AG04450 (cell line): ENCODE measurements around the gene ARID4B. TPM values are rescaled to one million over a fixed set of nuclear protein-coding genes. Genes with fewer than 3 reads are reported as not detected.
A peak's percentile ranks its signal among the peaks of the same experiment; 100 is the strongest.

Experiments used
- CTCF ChIA-PET: fragments of 300-600, 350-600 bp; formaldehyde crosslinking; extraction: SDS; loops from one replicate; lab custom pipeline; 2022; ENCODE audit warnings: antibody characterized with exemption, inconsistent platforms; lab: Charles Lee
- POLR2A ChIA-PET: fragments of 350-600 bp; formaldehyde crosslinking; extraction: SDS; loops from one replicate; lab custom pipeline; 2021; ENCODE audit warnings: antibody characterized with exemption, inconsistent platforms; lab: Yijun Ruan, JAX
- DNase-seq: peaks from one replicate; pipeline ENCODE4 v3.0.0-alpha.2; 2011; ENCODE audit warnings: low read depth, low spot score
- H3K27ac ChIP-seq: one replicate; pipeline ENCODE4 v1.5.1; 2012; ENCODE audit warnings: low read depth, low read length, control low read depth
- H3K27me3 ChIP-seq: one replicate; pipeline ENCODE4 v1.6.0; 2012; ENCODE audit warnings: low read length; ENCODE audit not compliant: control insufficient read depth, insufficient read depth
- H3K4me3 ChIP-seq: 2 replicates; pipeline ENCODE4 v1.5.1; 2011; ENCODE audit warnings: mild to moderate bottlenecking, low read depth, low read length, control low read depth
- H3K9me3 ChIP-seq: 2 replicates; pipeline ENCODE4 v1.5.1; 2012; ENCODE audit warnings: low read length; ENCODE audit not compliant: control insufficient read depth, insufficient read depth
- CTCF ChIP-seq: IDR thresholded peaks from 2 replicates; pipeline ENCODE4 v1.5.1; 2011; ENCODE audit warnings: low read depth, low read length, control low read depth, inconsistent platforms
- polyA plus RNA-seq: library from polyadenylated mRNA; depleted of rRNA; stranded (reverse); fragments of >200 nt; gene quantifications from 2 replicates; pipeline ENCODE4 v1.2.3, GENCODE V29; 2011

The ARID4B gene
- polyA plus RNA-seq, 1 experiment = 15.6 TPM

DNA sequence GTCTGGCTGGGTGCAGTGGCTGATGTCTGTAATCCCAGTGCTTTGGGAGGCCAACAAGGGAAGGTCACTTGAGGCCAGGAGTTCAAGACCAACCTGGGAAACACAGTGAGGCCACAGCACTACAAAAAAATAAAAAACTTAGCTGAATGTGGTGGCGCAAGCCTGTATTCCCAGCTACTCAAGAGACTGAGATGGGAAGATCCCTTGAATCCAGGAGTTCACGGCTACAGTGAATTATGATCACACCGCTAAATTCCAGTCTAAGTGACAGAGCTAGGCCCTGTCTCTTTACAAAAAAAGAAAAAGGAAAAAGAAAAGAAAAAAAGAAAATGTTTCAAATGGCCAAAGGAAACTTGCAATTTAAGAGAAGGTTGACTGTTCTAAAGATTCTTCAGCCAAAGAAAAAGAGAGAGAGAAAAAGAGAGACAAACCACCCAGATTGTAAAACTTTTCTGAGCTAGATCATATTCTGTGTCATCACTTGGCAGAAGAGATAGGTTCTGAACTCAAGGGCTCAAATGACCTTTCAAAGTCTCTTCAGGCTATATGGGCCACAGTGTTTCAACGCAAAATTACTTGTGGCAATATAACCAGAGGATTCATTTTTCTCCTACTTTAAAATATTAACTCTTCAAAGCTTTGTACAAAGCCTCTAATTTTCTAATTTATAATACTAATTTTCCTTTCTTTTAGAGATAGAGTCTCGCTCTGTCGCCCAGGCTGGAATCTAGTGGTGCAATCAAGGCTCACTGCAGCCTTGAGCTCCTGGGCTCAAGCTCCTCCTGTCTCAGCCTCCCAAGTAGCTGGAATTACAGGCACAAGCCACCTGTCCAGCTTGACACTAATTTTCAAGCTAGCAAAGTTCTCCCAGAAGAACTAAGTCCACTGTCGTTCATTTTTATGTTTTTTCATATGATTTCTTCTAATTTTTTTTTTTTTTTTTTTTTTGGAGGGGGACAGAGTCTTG, 20.5 kb downstream of the ARID4B start:
- Histone ChIP-seq H3K9me3 (no peaks in the 10 kb centered on the region; the same call in 1 of the 2 replicates), H3K4me3 (no peak overlapping the region), H3K27ac (peak overlapping the region; percentile 11), H3K27me3 (no peaks in the 10 kb centered on the region)
- CTCF ChIA-PET = interaction anchor here (1.9 kb wide), 1 partner anchor 108 kb away, joined by 5 read pairs; no protein-coding TSS in a partner anchor
- POLR2A ChIA-PET = no interaction called here
- TF ChIP-seq CTCF = no peak
- DNase-seq = no peak

GRCh38 chr1:235304549-235305451, 23.2 kb downstream of the ARID4B start:
- TF ChIP-seq CTCF = no peak
- Histone ChIP-seq H3K27ac (no peak overlapping the region), H3K27me3 (no peaks in the 10 kb centered on the region), H3K4me3 (no peak overlapping the region), H3K9me3 (no peaks in the 10 kb centered on the region; the same call in 1 of the 2 replicates)
- DNase-seq = no peak
- ChIA-PET POLR2A (no interaction called here), CTCF (interaction anchor here (1.5 kb wide), 1 partner anchor 111 kb away, joined by 5 read pairs; no protein-coding TSS in a partner anchor)

DNA sequence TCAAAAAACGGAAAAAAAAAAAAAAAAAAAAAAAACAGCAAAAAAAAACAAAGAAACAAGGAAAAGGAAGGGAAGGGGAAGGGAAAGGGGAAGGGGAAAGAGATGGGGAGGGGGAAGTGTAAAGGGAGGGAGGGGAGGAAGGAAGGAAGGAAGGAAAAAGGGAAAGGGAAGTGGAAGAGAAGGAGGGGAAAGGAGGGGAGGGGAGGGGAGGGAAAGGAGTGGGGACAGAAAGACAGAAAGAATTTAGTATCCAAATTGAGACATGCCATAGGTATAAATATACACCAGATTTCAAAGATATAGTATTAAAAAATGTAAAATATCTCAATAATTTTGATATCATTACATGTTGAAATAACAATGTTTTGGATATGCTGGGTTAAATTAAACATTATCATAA, 25.8 kb downstream of the ARID4B start:
- no peak for TF ChIP-seq CTCF
- no peak overlapping the region for H3K4me3 ChIP-seq
- no peak overlapping the region for H3K27ac ChIP-seq
- CTCF ChIA-PET = no interaction called here
- POLR2A ChIA-PET = no interaction called here
- no peaks in the 10 kb centered on the region for H3K9me3 ChIP-seq
- no peak for DNase-seq
- H3K27me3 ChIP-seq = no peaks in the 10 kb centered on the region

GRCh38 chr1:235299169-235299858, 28.7 kb downstream of the ARID4B start:
- ChIA-PET POLR2A (interaction anchor here (0.7 kb wide), 1 partner anchor 29 kb away, joined by 3 read pairs; the partner anchor contains the start of gene GGPS1), CTCF (no interaction called here)
- no peak overlapping the region for H3K27ac ChIP-seq

More at GRCh38 chr1:235299169-235299858, 28.7 kb downstream of the ARID4B start:
- DNase-seq = no peak
- no peak for TF ChIP-seq CTCF
- Histone ChIP-seq H3K9me3 (no peaks in the 10 kb centered on the region), H3K4me3 (no peak overlapping the region), H3K27me3 (no peaks in the 10 kb centered on the region)
